Measurements from ENCODE around the gene GABRB3.

Gene GABRB3

DNA sequence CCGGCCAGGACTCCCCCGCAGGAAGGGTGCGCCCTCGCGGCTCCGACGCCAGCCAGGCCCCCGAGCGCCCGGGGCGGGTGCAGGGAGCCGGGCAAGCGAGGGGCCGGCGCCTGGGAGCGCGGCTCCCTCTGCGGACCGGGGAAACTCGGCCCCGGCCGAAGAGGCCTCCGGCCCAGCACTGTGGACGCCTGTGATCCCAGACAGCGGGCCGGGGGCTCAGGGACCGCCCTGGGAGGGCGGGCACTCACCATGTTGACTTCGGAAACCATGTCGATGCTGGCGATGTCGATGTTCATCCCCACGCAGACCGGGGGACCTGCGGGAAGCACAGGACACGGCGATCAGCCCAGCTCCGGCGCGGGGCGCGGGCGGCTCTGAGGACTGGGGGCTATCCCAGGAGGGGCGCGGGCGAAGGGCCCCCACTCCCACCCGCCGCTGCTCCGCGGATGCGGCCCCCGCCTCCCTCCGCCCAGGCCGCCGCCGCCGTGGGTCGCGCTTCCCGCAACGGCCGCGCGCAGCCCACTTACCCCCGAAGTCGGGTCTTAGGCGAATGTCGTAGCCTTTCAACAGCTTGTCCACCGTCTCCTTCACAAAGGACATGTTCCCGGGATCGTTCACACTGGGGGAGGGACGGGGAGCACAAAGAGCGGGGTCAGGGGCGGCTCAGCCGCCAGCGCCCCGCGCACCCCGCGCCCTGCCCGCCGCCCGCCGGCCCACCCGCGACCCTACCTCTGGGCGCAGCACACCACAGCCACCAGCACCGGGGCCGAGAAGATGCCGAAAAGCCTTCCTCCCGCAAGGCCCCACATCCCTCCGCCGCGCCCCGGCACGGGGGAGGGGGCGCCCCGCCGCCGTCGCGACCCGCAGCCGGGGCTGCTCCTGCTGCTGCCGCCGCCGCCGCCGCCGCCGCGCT lies at the start of gene GABRB3:
TSS of gene GABRB3 (minus strand) at position 913 of the 913 bp plus-strand sequence.
- peak; percentile 58 for DNase-seq

DNA sequence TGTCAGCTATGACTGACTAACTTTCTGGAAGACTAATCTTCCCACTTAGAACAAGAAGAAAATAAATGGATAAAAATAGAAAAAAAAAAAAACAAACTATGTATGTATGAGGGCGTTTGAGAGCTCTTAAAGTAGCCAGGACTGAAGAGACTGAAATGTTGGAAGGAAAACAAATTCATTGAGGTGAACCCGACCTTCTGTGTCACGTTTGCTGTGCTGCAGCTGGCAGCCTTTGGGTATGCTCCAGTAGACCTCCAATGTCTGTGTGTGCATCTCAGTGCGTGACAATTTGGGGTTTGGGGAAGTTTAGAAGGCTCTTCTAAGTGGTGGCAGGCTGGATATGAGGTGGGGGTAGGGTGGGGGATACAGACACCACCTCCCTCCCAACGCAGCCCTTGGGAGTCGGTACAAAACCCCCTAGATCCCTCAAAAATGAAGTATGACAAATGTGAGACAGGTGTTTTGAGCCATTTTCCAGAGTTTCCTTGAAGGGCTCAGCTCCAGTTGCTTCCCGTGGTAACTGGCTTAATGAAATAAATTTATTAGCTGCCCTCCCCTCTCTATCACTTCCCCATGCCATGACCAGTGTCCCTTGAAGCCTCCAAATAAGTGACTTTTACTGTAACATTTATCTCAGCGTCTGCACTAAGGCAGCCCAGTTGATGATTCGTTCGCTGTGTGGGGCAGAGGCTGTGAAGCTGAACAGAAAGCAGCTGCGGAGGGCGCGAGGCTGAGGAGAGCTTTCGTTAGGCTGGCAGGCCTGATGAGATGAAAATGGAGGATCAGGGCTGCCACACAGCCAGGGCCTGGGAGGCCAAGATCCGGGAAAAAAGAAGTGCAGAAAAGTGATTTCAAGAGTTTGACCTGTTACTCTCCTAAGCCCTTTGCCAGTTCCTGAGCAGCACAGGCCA lies 34.9 kb upstream of the GABRB3 start:
- no peak for DNase-seq

DNA sequence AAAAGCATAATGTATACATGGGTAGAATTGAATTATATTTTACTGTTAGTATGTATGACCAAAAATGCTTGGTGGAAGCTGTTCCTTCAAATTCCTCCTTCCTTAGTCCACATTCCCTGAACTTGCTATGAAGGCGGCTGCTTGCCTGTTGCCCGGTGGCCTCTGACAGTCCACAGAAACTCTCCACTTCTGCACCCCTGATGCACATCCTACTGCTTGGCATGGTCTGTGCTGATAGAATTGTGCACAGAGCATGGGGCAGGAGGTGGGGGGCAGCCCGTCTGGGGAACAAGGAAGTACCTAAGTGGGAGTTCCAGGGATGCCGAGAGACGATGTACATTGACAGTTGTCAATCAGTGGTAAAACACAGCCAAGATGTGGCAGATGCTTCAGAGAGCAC lies 33.7 kb upstream of the GABRB3 start:
- DNase-seq: no peak

DNA sequence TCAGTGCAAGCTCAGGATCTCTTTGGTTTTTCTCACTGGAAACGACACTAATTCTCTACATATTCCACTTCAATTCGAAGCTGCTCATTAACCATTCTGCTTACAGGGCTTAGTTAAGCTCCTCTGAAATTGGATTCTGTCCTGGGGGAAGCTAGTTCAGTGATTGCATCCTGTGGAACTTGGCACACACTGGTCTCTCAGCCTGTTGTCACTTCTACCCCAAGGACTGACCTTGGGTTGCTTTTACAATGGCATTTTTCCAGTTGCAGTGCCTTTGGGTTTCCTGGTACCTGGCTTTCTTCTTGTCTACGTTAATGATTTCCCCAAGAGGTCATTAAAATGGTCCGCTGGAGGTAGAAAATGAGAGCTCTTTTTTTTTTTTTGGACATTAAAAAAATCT lies 33.3 kb upstream of the GABRB3 start:
- no peak for DNase-seq

DNA sequence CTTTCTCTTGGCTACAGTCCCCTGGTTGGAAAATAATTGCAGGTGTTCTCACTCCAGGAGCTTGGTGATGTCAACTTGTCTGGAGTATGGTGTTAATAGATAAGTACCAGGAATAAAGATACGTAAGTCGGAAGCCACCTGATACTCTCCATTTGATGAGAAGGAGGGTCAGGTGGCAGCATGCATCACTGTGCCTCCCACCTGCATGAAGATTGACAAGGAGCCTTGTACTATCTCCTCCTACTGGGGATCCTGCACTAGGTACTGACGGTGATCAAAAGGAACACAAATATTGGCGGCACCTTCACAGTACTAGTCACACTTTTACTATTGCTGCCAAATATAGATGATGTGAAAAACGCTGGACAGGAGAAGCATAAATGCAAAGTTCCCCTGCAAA lies 32.6 kb upstream of the GABRB3 start:
- no peak for DNase-seq

DNA sequence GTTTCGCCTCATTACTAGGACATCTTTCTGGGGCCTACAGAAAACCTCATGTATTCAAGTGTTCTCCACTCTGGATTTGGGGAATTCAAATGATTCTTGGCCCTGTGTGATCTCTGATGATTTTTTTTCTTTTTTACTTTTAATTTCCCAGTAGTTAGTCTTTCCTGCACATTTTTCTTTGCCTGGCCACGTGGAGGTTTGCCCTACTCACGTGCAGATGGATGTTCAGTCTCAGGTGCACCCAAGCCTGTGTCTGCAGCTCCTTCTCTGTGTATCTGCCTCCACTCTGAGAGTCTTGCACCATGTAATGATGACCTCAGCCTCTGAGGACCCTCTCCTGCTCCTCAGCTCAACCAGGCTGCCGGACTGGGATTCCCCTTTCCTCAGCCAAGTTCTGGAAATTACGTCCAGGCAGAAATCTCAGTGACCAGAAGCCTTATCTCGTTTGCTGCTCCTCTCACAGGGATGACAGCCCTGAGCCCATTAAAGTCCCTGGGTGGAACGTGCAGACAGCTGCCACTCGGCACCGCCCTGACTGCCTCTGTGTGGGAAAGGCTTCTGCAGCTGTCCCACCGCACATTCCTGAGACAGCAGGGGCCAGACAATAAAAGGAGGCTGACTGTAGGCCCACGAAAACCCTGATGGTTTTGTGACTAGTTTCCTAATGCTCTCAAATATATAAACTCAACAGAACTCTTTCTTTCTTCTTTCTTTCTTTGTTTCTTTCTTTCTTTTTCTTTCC lies 31.4 kb upstream of the GABRB3 start:
- DNase-seq: peak; percentile 11

DNA sequence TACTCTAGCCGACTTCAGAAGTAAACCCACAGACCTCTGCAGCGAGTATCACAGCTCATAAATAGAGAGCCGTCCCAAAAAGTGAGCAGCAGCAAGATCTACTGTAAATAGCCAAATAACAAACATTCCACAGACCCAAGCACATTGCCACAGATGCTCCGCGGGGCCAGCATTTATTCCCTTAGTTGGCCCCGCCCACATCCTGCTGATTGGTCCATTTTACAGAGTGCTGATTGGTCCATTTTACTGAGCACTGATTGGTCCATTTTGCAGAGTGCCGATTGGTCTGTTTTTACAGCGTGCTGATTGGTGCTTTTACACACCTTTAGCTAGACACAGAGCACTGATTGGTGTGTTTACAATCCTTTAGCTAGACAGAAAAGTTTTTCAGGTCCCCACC lies 17.3 kb upstream of the GABRB3 start:
- DNase-seq: no peak

DNA sequence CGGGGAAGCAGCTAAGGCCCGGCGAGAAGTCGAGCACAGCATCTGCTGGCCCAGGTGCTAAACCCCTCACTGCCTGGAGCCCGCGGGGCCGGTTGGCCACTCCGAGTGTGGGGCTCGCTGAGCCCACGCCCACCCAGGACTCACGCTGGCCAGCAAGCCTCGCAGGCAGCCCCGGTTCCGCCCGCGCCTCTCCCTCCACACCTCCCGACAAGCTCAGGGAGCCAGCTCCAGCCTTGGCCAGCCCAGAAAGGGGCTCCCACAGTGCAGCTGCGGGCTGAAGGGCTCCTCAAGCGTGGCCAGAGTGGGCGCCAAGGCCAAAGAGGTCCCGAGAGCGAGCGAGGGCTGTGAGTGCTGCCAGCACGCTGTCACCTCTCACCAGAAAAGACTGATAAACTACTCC lies 8.9 kb upstream of the GABRB3 start:
- no peak for DNase-seq

DNA sequence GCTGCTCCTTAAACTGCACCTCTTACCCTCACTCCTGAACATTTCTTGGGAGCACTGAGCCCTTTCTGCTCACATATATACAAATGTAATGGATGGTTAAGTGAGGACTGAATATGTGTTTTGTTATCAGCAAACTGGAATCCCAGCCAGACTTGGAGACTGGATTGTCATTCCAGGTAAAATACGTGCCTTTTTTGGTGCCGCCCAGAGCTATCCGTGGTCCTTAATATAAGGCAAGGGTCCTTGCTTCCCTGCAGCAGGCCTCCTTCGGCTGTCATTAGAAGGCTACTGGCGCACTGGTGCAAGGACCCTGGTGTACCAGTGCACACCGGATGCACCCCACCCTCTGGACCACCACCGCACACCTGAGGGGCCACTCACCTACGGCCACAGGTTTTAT lies 1.1 kb upstream of the GABRB3 start:
- DNase-seq: peak; percentile 37

DNA sequence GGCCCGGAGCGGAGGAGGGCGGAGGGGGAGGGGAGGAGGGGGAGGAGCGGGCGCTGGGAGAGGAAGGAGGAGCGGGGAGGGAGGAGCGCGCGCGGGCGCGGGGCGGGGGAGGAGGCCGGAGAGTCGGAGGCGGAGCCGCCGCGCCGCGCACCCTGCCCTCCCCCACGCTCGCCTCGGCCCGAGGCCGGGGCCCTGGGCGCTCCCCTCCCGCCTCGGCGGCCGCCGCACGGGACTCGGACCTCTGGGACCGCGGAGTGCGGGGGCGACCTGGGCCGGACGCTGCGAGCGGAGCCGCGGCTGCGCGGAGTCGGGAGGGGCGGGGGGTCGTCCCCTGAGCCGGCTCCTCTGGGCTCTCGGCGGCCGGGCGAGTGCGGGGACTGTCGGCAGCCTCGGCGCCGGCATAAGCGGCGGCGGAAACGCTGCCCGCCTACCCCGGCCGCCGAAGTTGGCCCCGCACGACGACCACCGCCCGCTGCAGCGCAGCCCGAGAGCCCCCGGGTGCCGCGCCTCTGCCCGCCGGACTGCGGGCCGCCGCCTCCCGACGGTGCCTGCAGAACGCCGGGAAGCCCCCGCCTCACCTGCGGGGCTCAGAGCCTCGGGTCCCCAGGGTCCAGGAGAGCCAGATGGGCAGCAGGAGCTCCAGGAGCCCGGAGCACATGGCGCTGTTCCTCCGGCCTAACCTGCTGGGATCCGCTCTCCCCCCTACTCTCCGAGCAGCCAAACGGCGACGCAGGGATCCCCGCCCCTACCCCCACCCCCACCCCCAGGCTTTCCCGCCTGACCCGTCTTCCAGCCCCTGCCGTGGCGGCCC lies 406 bp upstream of the GABRB3 start:
- DNase-seq: peak; percentile 60

DNA sequence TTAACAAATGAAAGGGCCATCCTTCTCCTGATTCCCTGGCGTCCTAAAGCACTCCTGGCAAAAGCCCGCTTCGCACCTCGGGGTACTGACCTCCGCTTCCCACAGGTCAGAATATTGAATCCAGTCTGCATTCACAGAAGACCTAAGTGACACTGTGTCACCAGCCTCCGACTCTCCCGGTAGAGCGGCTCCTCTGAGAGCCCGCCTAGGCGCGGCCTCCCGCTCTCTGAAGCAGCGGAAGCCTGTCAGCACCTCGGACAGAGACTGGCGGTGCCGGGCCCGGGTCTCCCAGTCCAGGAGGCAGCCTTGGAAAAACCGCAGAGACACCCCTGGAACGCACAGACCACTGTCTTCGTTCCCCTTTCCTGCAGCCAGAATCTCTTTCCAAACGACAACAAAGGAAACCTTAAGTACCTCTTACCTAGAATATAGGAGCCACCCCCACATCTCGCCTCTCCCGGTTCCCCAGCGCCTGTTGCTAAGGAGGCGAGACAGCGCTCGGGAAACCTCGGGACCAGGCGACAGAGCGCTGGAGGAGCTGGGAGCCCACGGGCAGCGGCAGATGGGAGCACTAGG lies 1.2 kb downstream of the GABRB3 start:
- DNase-seq: peak; percentile 87

DNA sequence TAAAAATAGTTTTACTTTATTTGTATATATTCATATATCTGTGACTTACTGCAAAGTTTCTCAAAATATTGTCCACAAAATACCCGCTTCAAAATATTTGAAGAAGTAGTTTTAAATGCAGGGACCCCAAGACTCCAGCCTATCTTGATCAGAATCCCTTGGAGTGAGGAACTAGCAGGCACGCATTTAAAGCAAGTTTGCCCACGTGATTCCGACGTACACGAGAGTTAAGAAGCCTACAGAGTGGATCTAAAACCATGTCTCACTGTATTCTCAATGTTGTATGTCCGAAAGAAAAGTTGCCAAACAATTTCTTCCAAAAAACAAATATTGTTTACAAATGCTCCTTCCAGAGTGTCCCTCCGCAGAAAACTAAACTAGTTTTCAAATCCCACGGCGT lies 1.7 kb downstream of the GABRB3 start:
- DNase-seq: no peak

DNA sequence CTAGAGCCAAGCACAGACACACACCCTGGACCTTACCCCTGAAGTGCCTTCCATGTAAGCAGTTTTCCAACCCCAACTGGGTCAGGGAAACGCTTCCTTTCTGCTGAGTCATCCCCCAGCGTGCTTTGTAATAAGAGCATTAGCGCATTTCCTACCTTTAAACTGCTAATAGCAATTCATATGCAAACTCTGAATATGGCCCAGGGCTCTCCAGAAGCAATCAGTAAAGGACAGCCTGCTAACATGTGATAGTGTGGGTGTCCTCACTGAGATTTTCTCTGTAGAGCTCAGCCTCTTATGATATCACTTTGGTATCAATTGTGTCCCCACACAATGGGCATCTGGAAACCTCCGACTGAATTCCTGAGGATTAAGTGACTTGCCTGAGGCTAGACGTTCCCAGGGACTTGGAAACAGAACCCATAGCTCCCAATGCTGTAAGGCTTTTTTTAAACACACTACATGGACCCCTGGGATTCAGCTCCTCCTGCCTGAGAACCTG lies 5.6 kb downstream of the GABRB3 start:
- no peak for DNase-seq

DNA sequence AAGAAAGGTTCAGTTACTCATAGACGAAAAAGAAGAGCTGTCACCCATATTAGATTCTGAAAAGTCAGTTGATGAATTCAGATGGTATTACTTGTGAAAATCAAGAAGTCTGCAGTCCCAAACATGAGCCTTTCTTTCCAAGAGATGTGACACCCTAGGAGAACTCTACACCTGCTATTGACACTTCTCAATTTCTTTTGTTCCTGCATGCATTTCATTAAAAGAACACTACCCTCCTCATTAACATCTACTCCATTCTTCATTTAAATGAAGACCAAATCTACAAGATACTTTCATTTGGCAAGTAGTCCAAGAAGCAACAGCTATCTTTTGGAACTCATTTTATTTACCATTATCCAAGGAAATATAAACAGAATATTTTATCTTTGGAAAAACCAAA lies 6.6 kb downstream of the GABRB3 start:
- DNase-seq: no peak

DNA sequence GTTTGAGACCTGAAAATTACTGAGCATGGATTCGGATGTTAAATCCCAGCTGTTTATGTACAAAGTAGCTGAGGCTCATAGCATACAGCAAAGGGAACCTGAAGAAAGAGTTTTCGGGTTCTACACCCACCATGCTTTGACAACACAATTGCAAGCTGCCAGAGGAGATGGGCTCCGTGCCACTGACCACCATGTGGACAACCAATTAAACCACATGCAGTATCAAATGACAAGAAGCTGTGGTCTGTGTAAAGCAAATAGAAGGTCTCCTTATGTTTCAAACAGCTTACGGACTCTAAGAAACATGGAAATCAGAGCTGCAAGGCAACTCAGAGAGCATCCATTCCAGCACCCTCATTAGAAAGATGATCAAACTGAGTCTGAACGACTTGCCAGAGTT lies 12.9 kb downstream of the GABRB3 start:
- DNase-seq: no peak

DNA sequence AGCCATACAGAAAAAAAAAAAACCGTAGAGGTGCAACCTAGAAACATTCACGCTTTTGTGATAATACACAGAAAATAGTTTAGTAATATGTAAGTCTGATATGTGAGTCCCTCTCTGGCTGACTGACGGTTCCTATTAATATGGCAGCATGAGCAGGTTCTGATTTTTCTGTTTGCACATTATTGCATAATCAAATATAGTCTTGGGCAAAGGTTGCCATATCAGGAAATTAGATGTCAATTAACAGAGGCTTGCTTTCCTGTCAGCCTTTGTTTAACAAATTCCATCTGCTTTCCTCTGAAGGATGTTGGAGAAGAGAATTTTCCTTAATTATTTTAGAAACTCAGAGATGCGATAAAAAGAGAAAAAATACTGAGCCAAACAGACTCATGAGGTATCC lies 14.8 kb downstream of the GABRB3 start:
- DNase-seq: no peak

DNA sequence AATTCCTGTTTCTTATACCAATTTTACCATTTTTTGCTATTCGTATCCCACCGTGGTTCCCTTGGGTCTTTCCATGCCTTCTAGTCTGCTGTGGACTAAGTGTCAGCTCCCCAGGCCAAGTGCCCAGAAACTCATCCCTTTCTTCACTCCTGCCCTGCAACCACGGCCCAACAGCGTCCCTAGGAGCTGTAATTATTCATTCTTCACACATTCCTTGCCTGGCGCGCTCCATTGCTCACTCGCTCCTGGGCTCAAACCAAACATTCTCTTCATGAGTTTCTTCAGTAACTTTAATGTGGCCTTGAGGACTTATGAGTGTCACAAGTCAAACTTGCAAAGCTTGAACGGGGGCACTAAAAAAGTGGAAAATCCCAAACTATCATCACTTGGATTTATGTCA lies 15.7 kb downstream of the GABRB3 start:
- DNase-seq: no peak

DNA sequence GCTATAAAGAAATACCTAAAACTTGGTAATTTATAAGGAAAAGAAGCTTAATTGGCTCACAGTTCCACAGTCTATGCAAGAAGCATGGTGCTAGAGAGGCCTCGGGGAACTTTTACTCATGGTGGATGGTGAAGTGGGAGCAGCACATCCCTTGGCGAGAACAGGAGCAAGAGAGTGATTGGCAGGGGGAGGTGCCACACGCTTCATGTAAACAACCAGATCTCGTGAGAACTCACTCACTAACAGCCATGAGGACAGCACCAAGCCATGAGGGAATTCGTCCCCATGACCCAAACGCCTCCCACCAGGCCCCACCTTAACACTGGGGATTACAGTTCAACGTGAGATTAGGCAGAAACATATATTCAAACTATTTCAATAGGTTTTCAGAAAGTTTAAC lies 28.0 kb downstream of the GABRB3 start:
- DNase-seq: no peak

DNA sequence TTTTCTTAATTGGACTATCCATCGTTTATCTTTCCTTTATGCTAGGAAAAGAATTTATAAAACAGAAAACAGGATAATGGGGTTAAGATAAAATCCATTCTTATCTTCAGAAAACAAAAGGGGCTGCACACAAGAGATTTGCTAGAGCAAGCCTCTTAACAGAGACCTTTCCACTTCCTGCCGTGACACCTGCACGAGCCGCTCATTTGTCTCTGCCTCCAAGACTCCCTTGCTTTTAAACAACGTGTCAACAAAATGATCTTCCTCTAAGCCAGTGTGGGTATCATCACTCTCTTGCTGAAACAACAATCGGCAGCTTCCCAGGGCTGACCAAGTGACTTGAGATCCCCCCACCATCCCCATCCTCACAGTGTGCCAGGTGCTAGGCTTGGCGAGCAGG lies 33.1 kb downstream of the GABRB3 start:
- no peak for DNase-seq

DNA sequence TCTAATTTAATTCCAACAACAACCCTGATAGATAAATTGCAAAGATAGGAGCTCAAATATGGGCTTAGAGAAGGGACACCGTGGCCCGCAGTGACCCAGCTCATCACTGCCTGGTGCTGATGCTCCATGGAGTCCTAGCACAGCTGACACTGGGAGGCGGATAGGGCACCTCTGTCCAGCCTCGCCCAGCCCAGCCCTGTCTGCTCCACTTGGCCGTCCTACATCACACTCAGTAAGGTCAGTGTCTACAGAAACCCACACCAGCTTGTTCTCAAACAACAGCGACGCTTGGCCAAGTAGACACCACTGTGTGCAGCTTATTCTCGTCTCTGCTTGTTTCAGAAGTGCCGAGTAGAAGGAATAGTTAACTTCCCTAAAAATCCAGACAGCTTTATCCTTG lies 33.9 kb downstream of the GABRB3 start:
- DNase-seq: no peak

DNA sequence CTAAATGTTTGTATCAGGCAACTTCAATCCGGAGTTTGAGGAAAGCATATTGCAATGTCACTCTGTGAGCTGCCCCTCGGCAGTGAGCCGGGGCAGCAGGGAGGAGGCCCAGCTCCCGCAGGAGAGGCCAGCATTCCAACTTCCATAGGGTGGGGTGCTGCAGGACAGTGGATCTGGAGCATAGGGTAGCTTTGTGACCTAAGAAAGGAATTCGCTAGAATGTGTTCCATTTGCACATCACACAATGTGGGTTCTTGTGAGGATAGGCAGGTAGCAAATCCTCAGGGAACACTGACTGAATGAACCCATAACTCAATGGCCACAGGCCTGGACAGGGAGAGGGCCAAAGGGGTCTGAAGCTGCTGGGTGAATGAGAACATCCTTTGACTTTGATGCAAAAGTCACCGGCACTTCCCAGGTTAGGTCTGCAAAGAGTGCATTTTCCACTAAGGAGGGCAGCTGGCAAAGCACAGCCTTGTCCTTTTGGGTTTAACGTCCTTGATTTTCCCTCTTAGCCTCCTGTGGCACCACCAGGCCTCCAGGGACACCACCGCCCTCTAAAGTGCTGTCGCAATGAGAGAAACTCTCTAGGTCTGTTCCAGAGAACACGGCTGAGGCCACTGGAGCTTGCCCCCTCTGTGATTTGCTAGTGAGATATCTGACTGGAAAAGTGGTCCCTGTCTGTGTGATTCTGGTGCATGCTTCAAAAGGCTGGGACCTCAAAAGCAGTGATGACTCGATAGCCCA lies 36.2 kb downstream of the GABRB3 start:
- DNase-seq: peak; percentile 28

All from retina (tissue), 1 donor.